OCI-LY7 (cell line): ENCODE results near the gene FOXR1.

ENCODE experiments used
- EZH2phosphoT487 ChIP-seq: fragments of 200-600 bp; sonication (generic); IDR thresholded peaks from 2 replicates; pipeline ENCODE4 v1.6.1; 2018; ENCODE audit warnings: low read depth, borderline replicate concordance, mild to moderate bottlenecking, mixed run types, antibody characterized with exemption, low read length, moderate library complexity, mixed read lengths
- TF ChIP-seq, protein P1 (sequence below): fragments of 200-600 bp; sonication (generic); conservative IDR thresholded peaks from 2 replicates; pipeline ENCODE4 v1.5.1; 2014; ENCODE audit warnings: mild to moderate bottlenecking, antibody characterized with exemption, low read length, moderate library complexity, mixed read lengths

DNA sequence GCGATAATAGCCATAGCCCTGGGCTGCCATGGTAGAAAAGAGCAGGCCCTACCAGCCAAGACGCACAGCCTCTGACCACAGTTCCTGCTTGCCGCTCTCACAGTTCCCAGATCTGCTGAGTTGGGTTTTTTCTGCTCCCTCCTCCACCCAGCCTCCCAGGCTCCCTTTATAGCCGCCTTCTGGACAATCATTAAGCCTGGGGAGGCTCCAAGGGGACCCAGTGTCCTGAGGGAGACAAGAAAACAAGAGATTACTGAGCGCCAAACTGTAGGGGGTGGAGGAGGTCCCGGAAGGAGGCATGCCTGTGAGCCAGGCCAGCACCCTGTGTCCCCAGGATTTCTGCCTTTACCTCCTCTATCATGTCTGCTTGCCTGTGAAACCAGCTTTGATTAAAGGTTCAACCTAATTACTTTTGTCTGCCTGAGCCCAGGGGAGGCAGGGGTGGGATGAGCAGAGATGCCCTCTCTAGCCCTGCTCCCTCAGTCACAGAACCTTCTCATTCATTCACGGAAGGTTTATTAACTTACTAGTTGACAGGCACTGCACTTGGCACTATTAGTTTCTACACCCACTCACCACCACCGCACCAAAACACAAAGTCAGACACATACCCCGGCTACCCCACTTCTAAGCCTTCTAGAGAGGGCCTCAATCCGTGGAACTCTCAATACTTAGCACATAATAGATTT lies 57.9 kb downstream of the FOXR1 start:
- TF ChIP-seq, protein P1, sequence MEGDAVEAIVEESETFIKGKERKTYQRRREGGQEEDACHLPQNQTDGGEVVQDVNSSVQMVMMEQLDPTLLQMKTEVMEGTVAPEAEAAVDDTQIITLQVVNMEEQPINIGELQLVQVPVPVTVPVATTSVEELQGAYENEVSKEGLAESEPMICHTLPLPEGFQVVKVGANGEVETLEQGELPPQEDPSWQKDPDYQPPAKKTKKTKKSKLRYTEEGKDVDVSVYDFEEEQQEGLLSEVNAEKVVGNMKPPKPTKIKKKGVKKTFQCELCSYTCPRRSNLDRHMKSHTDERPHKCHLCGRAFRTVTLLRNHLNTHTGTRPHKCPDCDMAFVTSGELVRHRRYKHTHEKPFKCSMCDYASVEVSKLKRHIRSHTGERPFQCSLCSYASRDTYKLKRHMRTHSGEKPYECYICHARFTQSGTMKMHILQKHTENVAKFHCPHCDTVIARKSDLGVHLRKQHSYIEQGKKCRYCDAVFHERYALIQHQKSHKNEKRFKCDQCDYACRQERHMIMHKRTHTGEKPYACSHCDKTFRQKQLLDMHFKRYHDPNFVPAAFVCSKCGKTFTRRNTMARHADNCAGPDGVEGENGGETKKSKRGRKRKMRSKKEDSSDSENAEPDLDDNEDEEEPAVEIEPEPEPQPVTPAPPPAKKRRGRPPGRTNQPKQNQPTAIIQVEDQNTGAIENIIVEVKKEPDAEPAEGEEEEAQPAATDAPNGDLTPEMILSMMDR, result no peak
- TF ChIP-seq EZH2phosphoT487, result no peak
